Peyer's patch (tissue), 4 donors: ENCODE data around the gene TMEM267. TPM values are rescaled to one million over a fixed set of nuclear protein-coding genes. Genes with fewer than 3 reads are reported as not detected.
A peak's percentile ranks its signal among the peaks of the same experiment; 100 is the strongest.
"Not testable (repeated sequence)": the region's sequence is repeated elsewhere in the genome, so short reads cannot be mapped to it uniquely, and the experiment has no call there.

Experiments used
- DNase-seq, 3 donors: peaks; one replicate each; pipeline ENCODE4 v3.0.0-alpha.2; 2017 to 2019
- H3K27ac ChIP-seq, 4 donors: fragments of 200-600 bp; sonication (generic); one replicate each; pipeline ENCODE4 v1.5.1; 2016 to 2019
- H3K27me3 ChIP-seq, 2 donors: fragments of 200-600 bp; sonication (generic); one replicate each; pipeline ENCODE4 v1.5.1; 2019
- H3K36me3 ChIP-seq, 3 donors: fragments of 200-600 bp; sonication (generic); one replicate each; pipeline ENCODE4 v1.5.1; 2016 to 2019
- H3K4me1 ChIP-seq, 4 donors: fragments of 200-600 bp; sonication (generic); one replicate each; pipeline ENCODE4 v1.5.1; 2016 to 2019
- H3K4me3 ChIP-seq, 4 donors: fragments of 200-600 bp; sonication (generic); 1 replicate in 3 of 4; 2 replicates in 1 of 4; pipeline ENCODE4 v1.5.1; 2016 to 2019; ENCODE audit warnings: mild to moderate bottlenecking in 1 of 4
- H3K9me3 ChIP-seq, 4 donors: fragments of 200-600 bp; sonication (generic); one replicate each; pipeline ENCODE4 v1.5.1; 2016 to 2019; ENCODE audit warnings: mild to moderate bottlenecking in 1 of 4
- CTCF ChIP-seq, 6 experiments: fragments of 450-650 bp in 4 of 6; fragments of 200-600 bp in 2 of 6; sonication (generic) in 1 of 6; IDR thresholded peaks; one replicate each; pipeline ENCODE4 v1.5.1; 2017 to 2019; ENCODE audit warnings: antibody characterized with exemption in 6 of 6, mild to moderate bottlenecking in 3 of 6, moderate library complexity in 1 of 6
- POLR2A ChIP-seq, 2 donors: fragments of 450-650 bp; IDR thresholded peaks; one replicate each; pipeline ENCODE4 v1.5.1; 2017; ENCODE audit warnings: antibody characterized with exemption in 2 of 2, mild to moderate bottlenecking in 2 of 2, moderate library complexity in 2 of 2
- total RNA-seq, 4 donors: library from RNA; depleted of rRNA; stranded (reverse); fragments of >200 nt; gene quantifications; one replicate each; pipeline ENCODE4 v1.1.0, GENCODE V29; 2016

Gene TMEM267
- total RNA-seq, 4 donors from 2014 or later = 3.3 to 5.8 (median 4.7) TPM

DNA sequence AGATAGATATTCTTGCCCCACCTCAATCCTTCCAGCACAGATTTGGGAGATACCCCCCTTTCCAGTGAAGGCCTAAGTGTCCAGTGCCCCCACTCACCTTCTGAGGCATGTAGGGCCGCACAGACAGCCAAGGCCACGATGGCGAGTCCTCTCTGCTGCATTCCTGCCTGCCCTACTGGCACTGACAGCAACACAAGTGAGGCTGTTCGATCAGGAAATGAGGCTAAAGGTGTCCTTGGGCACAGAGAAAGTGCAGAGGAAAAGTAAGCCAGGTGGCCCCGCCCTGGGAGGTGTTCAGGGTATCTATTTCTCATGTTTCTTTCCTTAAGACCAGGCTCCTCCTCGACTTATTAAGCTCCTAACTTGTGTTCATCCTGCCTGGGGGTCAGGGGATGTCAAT, 71.5 kb downstream of the TMEM267 start, which contains the start of gene CCL28:
CCL28 (minus strand) TSS at position 236 of the 400 bp plus-strand sequence; CDS start at position 161, 75 bp downstream.
- Histone ChIP-seq H3K9me3 (no peaks in the 10 kb centered on the region), H3K27ac (peak within 1 kb of the TSS in 2 of 4 donors; percentile 17 to 75), H3K27me3 (no peaks in the 10 kb centered on the region), H3K4me1 (peaks cover 0 to 9% (median 0%) of the 10 kb centered on the region in 4 donors), H3K4me3 (peak within 1 kb of the TSS in 1 of 4 donors; percentile 34), H3K36me3 (no peaks in the 10 kb centered on the region)
- DNase-seq = peak in 2 of 3 donors; percentile 64 to 69
- no peak for TF ChIP-seq CTCF (IDR thresholded peaks at IDR 0.05)
- TF ChIP-seq POLR2A (IDR thresholded peaks at IDR 0.05) = peak in 1 of 2 donors; percentile 62

DNA sequence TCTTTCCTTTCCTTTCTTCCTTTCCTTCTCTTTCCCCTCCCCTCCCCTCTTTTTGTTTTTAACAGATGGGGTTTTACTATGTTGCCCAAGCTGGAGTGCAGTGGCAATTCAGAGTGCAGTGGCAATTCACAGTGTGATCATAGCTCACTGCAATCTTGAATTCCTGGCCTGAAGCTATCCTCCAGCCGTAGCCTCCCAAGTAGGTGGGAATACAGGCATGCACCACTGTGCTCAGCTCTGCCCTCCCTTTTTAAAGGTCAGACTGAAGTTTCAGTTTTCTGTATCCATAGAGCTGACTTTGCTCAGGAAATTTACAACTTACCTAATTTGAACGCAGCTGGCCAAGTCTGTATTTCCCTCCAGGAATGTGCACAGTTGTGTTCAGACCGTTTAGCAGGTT, 72.2 kb downstream of the TMEM267 start:
- peaks cover 0 to 9% (median 0%) of the 10 kb centered on the region in 4 donors for H3K4me1 ChIP-seq
- no peaks in the 10 kb centered on the region for H3K27me3 ChIP-seq
- no peak for DNase-seq
- no peaks in the 10 kb centered on the region for H3K9me3 ChIP-seq
- peak overlapping the region in 2 of 4 donors; percentile 17 to 75 for H3K27ac ChIP-seq
- no peaks in the 10 kb centered on the region for H3K36me3 ChIP-seq
- peak overlapping the region in 1 of 4 donors; percentile 34 for H3K4me3 ChIP-seq
- TF ChIP-seq POLR2A (IDR thresholded peaks at IDR 0.05) (no peak), CTCF (IDR thresholded peaks at IDR 0.05) (no peak)

DNA sequence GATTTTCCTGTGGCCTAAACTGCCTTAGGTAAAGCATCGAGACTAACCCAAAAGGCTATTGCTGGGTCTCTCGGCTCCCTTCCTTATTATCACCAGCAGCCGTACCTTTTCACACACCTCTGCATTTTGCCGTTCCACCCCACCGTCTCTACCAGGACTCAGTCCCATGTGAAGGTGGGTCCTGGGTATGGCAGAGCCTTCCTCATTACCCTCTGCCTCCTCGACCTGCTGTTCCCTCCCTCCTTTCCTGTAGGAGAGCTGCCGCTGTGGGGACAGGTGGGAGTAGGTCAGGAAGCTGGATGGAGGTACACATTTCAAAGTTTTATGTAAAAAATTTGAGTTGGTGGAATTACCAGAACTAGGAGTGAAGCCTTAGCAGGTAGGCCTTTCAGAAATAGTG, 73.3 kb downstream of the TMEM267 start:
- Histone ChIP-seq H3K4me3 (no peak overlapping the region), H3K36me3 (no peaks in the 10 kb centered on the region), H3K27me3 (no peaks in the 10 kb centered on the region), H3K9me3 (no peaks in the 10 kb centered on the region), H3K4me1 (peaks cover 0 to 9% (median 0%) of the 10 kb centered on the region in 4 donors), H3K27ac (peak overlapping the region in 2 of 4 donors; percentile 17 to 57)
- no peak for DNase-seq
- TF ChIP-seq CTCF (IDR thresholded peaks at IDR 0.05) = no peak

- H3K9me3 ChIP-seq = no peaks in the 10 kb centered on the region
- peak in 2 of 3 donors; percentile 58 to 77 for DNase-seq
- peak overlapping the region in 2 of 4 donors; percentile 17 to 57 for H3K27ac ChIP-seq
- H3K36me3 ChIP-seq = no peaks in the 10 kb centered on the region
- no peak overlapping the region for H3K4me3 ChIP-seq
- TF ChIP-seq CTCF (IDR thresholded peaks at IDR 0.05) (no peak), POLR2A (IDR thresholded peaks at IDR 0.05) (peak in 1 of 2 donors; percentile 22)
- no peaks in the 10 kb centered on the region for H3K27me3 ChIP-seq
- peaks cover 0 to 9% (median 0%) of the 10 kb centered on the region in 4 donors for H3K4me1 ChIP-seq
Observed at GRCh38 chr5:43409809-43410271, 73.8 kb downstream of the TMEM267 start.

DNA sequence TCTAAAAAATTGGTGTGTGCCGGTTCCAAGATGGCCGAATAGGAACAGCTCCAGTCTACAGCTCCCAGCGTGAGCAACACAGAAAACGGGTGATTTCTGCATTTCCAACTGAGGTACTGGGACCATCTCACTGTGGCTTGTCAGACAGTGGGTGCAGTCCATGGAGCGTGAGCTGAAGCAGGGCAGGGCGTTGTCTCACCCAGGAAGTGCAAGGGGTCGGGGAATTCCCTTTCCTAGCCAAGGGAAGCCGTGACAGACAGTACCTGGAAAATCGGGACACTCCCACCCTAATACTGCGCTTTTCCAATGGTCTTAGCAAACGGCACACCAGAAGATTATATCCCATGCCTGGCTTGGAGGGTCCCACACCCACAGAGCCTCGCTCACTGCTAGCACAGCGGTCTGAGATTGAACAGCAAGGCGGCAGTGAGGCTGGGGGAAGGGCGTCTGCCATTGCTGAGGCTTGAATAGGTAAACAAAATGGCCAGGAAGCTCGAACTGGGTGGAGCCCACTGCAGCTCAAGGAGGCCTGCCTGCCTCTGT, 81.1 kb downstream of the TMEM267 start:
- DNase-seq = peak in 1 of 3 donors; percentile 54
- H3K36me3 ChIP-seq, H3K9me3 ChIP-seq, H3K27me3 ChIP-seq, H3K4me1 ChIP-seq: not testable (repeated sequence)
- Histone ChIP-seq H3K4me3 (peak overlapping the region in 1 of 4 donors; percentile 44), H3K27ac (peak overlapping the region in 1 of 4 donors; percentile 21)

GRCh38 chr5:43401827-43402226, 81.8 kb downstream of the TMEM267 start:
- peak in 1 of 3 donors; percentile 52 for DNase-seq
- no peak overlapping the region for H3K4me3 ChIP-seq
- no peak overlapping the region for H3K27ac ChIP-seq
- no peaks in the 10 kb centered on the region for H3K36me3 ChIP-seq
- TF ChIP-seq POLR2A (IDR thresholded peaks at IDR 0.05) = no peak
- TF ChIP-seq CTCF (IDR thresholded peaks at IDR 0.05) = peak in 1 of 6 experiments; percentile 15
- H3K9me3 ChIP-seq = no peaks in the 10 kb centered on the region
- H3K27me3 ChIP-seq = no peaks in the 10 kb centered on the region
- no peaks in the 10 kb centered on the region for H3K4me1 ChIP-seq
